Erythroblast (primary cell): ENCODE measurements around the gene PDF.

Source experiments
- GATA1 ChIP-seq: IDR thresholded peaks from 2 replicates; pipeline ENCODE4 v1.6.1; 2011; ENCODE audit warnings: low read depth, mild to moderate bottlenecking, control low read depth, low read length, moderate library complexity
- POLR2A ChIP-seq: IDR thresholded peaks from 2 replicates; pipeline ENCODE4 v1.6.1; 2011; ENCODE audit warnings: mild to moderate bottlenecking, low read length

GRCh38 chr16:69323415-69323814 lies 7.0 kb downstream of the PDF start:
- TF ChIP-seq POLR2A (no peak), GATA1 (no peak)
